ENCODE results near the gene KCNK18. TPM values are rescaled to one million over a fixed set of nuclear protein-coding genes. Genes with fewer than 3 reads are reported as not detected.

Gene KCNK18
- total RNA-seq, 1 donor from 2014 or later: not detected

DNA sequence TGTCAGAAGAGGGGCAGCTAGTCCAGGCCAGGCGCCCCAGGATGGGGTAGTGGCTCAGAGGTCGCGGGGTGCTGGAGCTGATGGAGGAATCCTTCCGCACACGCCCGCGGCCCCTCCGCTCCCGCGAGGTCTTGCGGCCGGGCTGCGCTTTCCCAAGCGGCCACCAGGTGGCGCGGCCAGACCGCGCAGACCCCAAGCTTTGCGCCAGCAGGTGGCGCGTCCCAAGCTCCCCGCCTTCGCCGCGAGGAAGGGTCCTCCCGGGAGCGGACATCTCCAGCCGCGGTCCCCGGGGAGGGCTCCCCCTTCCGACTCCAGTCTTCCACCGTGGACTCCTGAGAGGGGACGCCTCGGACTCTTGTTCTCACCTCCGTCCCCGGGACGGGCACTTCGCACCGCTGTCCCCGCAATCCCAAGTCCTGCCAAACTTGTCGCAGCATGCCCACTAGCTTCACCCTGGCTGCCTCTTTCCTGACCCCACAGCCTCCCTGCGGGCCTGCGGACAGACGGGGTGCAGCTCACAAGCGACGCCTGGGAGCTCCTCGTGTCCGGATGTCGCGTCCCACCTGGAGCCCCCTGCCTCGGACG, 19.4 kb downstream of the KCNK18 start:
- DNase-seq (ENCODE audit: low read depth) (peak; percentile 30), FAIRE-seq (no peak)
- H3K27me3 Mint-ChIP-seq (ENCODE audit: low read depth, unreplicated experiment): peaks cover 31% of the 10 kb centered on the region
- peaks cover 9% of the 10 kb centered on the region for H3K9me3 Mint-ChIP-seq (ENCODE audit: unreplicated experiment)
- Histone ChIP-seq H3K4me2 (ENCODE audit: low read length) (peak overlapping the region; percentile 93), H3K9ac (ENCODE audit: low read length) (peak overlapping the region; percentile 64), H3K36me3 (ENCODE audit: insufficient read depth, low read length) (no peaks in the 10 kb centered on the region), H3K79me2 (ENCODE audit: insufficient read depth, low read length) (no peaks in the 10 kb centered on the region), H3K27me3 (ENCODE audit: insufficient read depth, low read length) (peaks cover 28% of the 10 kb centered on the region), H3K4me1 (ENCODE audit: insufficient read depth, low read length) (peaks cover 13% of the 10 kb centered on the region), H2AFZ (ENCODE audit: low read depth, low read length) (peak overlapping the region; percentile 99), H3K9me3 (ENCODE audit: insufficient read depth, low read depth, low read length) (peaks cover 3% of the 10 kb centered on the region), H3K4me3 (ENCODE audit: insufficient read depth, low read depth, low read length) (peak overlapping the region; percentile 54), H4K20me1 (ENCODE audit: insufficient read depth, low read length) (no peaks in the 10 kb centered on the region), H3K27ac (ENCODE audit: low read depth, low read length) (no peak overlapping the region)
- peaks cover 8% of the 10 kb centered on the region for H3K4me1 Mint-ChIP-seq (ENCODE audit: low read depth, unreplicated experiment)
- peak overlapping the region; percentile 26 for H3K27ac Mint-ChIP-seq (ENCODE audit: unreplicated experiment)
- TF ChIP-seq EZH2 (IDR thresholded peaks at IDR 0.05; ENCODE audit: insufficient read depth, low read length): no peak
- TF ChIP-seq, protein P1, sequence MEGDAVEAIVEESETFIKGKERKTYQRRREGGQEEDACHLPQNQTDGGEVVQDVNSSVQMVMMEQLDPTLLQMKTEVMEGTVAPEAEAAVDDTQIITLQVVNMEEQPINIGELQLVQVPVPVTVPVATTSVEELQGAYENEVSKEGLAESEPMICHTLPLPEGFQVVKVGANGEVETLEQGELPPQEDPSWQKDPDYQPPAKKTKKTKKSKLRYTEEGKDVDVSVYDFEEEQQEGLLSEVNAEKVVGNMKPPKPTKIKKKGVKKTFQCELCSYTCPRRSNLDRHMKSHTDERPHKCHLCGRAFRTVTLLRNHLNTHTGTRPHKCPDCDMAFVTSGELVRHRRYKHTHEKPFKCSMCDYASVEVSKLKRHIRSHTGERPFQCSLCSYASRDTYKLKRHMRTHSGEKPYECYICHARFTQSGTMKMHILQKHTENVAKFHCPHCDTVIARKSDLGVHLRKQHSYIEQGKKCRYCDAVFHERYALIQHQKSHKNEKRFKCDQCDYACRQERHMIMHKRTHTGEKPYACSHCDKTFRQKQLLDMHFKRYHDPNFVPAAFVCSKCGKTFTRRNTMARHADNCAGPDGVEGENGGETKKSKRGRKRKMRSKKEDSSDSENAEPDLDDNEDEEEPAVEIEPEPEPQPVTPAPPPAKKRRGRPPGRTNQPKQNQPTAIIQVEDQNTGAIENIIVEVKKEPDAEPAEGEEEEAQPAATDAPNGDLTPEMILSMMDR (IDR thresholded peaks at IDR 0.05; ENCODE audit: insufficient read depth, low read depth, low read length): peak; percentile 82
- H3K36me3 Mint-ChIP-seq (ENCODE audit: low read depth, unreplicated experiment): no peaks in the 10 kb centered on the region
- H3K4me3 Mint-ChIP-seq (ENCODE audit: unreplicated experiment): peak overlapping the region; percentile 81

DNA sequence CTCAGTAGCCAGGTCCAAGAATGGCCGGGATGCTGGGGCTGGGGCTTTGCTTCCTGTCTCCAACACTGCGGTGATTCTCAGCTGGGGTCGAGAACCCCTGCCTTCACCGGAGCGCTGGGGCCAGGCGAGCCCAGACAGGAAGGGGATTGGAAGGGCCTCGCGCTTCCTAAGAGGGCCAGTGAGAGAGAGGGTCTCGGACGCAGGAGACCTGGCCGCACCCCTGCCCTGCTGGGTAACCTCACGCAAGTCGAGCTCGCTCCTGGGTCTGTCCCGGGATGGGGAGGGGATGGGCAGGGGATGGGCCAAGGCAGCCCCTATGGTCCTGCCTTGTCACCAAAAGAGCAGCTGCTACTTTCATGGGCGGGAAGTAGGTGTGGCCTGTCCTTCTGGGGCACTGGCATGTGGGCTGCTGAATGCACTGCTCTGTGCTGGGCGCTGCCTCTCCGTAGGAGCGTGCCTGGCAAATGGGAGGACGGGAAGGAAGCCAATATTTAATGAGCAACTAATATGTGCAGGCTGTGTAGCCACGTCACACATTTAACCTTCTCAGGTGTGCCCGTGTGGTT, 20.0 kb downstream of the KCNK18 start:
- TF ChIP-seq, protein P1 (IDR thresholded peaks at IDR 0.05; ENCODE audit: insufficient read depth, low read depth, low read length): no peak
- no peak for TF ChIP-seq EZH2 (IDR thresholded peaks at IDR 0.05; ENCODE audit: insufficient read depth, low read length)
- Histone ChIP-seq H3K4me3 (ENCODE audit: insufficient read depth, low read depth, low read length) (peak overlapping the region; percentile 54), H3K9ac (ENCODE audit: low read length) (peak overlapping the region; percentile 58), H2AFZ (ENCODE audit: low read depth, low read length) (peak overlapping the region; percentile 99), H3K79me2 (ENCODE audit: insufficient read depth, low read length) (no peaks in the 10 kb centered on the region), H3K27ac (ENCODE audit: low read depth, low read length) (no peak overlapping the region), H3K9me3 (ENCODE audit: insufficient read depth, low read depth, low read length) (peaks cover 3% of the 10 kb centered on the region), H4K20me1 (ENCODE audit: insufficient read depth, low read length) (no peaks in the 10 kb centered on the region), H3K4me2 (ENCODE audit: low read length) (peak overlapping the region; percentile 93), H3K27me3 (ENCODE audit: insufficient read depth, low read length) (peaks cover 28% of the 10 kb centered on the region), H3K36me3 (ENCODE audit: insufficient read depth, low read length) (no peaks in the 10 kb centered on the region), H3K4me1 (ENCODE audit: insufficient read depth, low read length) (peaks cover 16% of the 10 kb centered on the region)
- Mint-ChIP-seq H3K4me3 (ENCODE audit: unreplicated experiment) (peak overlapping the region; percentile 81), H3K27me3 (ENCODE audit: low read depth, unreplicated experiment) (peaks cover 31% of the 10 kb centered on the region), H3K36me3 (ENCODE audit: low read depth, unreplicated experiment) (no peaks in the 10 kb centered on the region), H3K9me3 (ENCODE audit: unreplicated experiment) (peaks cover 7% of the 10 kb centered on the region), H3K4me1 (ENCODE audit: low read depth, unreplicated experiment) (peaks cover 8% of the 10 kb centered on the region), H3K27ac (ENCODE audit: unreplicated experiment) (peak overlapping the region; percentile 14)
- DNase-seq (ENCODE audit: low read depth) (no peak), FAIRE-seq (no peak)

DNA sequence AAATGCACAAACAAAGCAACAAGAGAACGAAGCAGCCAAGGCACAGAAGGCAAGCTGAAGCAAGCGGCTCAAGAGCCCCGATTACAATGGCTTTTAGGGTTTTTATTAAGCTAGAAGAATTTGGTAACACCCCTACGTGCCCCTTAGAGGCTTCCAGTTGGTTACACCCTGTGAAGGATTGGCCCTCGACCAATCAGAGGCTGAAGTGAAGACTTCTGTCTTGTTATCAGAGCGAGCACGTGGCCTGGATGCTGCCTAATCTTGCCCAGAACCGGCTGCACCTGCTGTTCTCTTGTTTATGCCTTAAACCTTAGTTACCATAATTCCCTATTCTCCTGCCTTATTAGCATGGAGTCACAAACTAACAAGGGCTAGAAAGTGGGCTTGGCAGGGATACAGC, 21.4 kb downstream of the KCNK18 start:
- peaks cover 2% of the 10 kb centered on the region for H3K9me3 Mint-ChIP-seq (ENCODE audit: unreplicated experiment)
- H3K4me3 Mint-ChIP-seq (ENCODE audit: unreplicated experiment): no peak overlapping the region
- DNase-seq (ENCODE audit: low read depth) (no peak), FAIRE-seq (no peak)
- peaks cover 22% of the 10 kb centered on the region for H3K27me3 ChIP-seq (ENCODE audit: insufficient read depth, low read length)
- H3K27ac ChIP-seq (ENCODE audit: low read depth, low read length): no peak overlapping the region
- peaks cover 28% of the 10 kb centered on the region for H3K27me3 Mint-ChIP-seq (ENCODE audit: low read depth, unreplicated experiment)
- H4K20me1 ChIP-seq (ENCODE audit: insufficient read depth, low read length): no peaks in the 10 kb centered on the region
- no peaks in the 10 kb centered on the region for H3K36me3 ChIP-seq (ENCODE audit: insufficient read depth, low read length)
- H3K4me2 ChIP-seq (ENCODE audit: low read length): no peak overlapping the region
- no peak overlapping the region for H3K9ac ChIP-seq (ENCODE audit: low read length)
- peaks cover 8% of the 10 kb centered on the region for H3K4me1 Mint-ChIP-seq (ENCODE audit: low read depth, unreplicated experiment)
- TF ChIP-seq EZH2 (IDR thresholded peaks at IDR 0.05; ENCODE audit: insufficient read depth, low read length): no peak
- TF ChIP-seq, protein P1 (IDR thresholded peaks at IDR 0.05; ENCODE audit: insufficient read depth, low read depth, low read length): no peak
- H3K27ac Mint-ChIP-seq (ENCODE audit: unreplicated experiment): no peak overlapping the region
- peaks cover 16% of the 10 kb centered on the region for H3K4me1 ChIP-seq (ENCODE audit: insufficient read depth, low read length)
- no peaks in the 10 kb centered on the region for H3K36me3 Mint-ChIP-seq (ENCODE audit: low read depth, unreplicated experiment)
- no peaks in the 10 kb centered on the region for H3K79me2 ChIP-seq (ENCODE audit: insufficient read depth, low read length)
- H3K4me3 ChIP-seq (ENCODE audit: insufficient read depth, low read depth, low read length): no peak overlapping the region
- no peak overlapping the region for H2AFZ ChIP-seq (ENCODE audit: low read depth, low read length)
- H3K9me3 ChIP-seq (ENCODE audit: insufficient read depth, low read depth, low read length): no peaks in the 10 kb centered on the region

All from astrocyte (in vitro differentiated cells and primary cell).